ENCODE data around the gene EVPLL. TPM values are rescaled to one million over a fixed set of nuclear protein-coding genes. Genes with fewer than 3 reads are reported as not detected.

The EVPLL gene
- polyA plus RNA-seq, 1 of the 3 experiments (the other 2 are of a cell fraction): not detected

GRCh38 chr17:18364166-18364565 is 13.4 kb upstream of the EVPLL start (continued):
- TF ChIP-seq, protein P1, sequence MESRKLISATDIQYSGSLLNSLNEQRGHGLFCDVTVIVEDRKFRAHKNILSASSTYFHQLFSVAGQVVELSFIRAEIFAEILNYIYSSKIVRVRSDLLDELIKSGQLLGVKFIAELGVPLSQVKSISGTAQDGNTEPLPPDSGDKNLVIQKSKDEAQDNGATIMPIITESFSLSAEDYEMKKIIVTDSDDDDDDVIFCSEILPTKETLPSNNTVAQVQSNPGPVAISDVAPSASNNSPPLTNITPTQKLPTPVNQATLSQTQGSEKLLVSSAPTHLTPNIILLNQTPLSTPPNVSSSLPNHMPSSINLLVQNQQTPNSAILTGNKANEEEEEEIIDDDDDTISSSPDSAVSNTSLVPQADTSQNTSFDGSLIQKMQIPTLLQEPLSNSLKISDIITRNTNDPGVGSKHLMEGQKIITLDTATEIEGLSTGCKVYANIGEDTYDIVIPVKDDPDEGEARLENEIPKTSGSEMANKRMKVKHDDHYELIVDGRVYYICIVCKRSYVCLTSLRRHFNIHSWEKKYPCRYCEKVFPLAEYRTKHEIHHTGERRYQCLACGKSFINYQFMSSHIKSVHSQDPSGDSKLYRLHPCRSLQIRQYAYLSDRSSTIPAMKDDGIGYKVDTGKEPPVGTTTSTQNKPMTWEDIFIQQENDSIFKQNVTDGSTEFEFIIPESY (IDR thresholded peaks at IDR 0.05; ENCODE audit: borderline replicate concordance, low read depth): no peak
- no peak for TF ChIP-seq MAX (IDR thresholded peaks at IDR 0.05; ENCODE audit: low read depth)
- TF ChIP-seq FOXJ3 (CRISPR knock-in tag; IDR thresholded peaks at IDR 0.05): no peak
- no peak for TF ChIP-seq RCOR1 (IDR thresholded peaks at IDR 0.05; ENCODE audit: low read length)
- no peak for TF ChIP-seq ELF1 (IDR thresholded peaks at IDR 0.05)
- TF ChIP-seq MXI1 (IDR thresholded peaks at IDR 0.05; ENCODE audit: low read depth, low read length): no peak

- no peaks in the 10 kb centered on the region for H4K20me1 ChIP-seq (ENCODE audit: insufficient read depth)
- 48% methylated on average over 8 of the region's 8 CpGs for WGBS (ENCODE audit: low lambda C conversion rate)
- H3K4me3 ChIP-seq (ENCODE audit: low read depth in 2 of 2, low read length in 1 of 2): no peak overlapping the region
- no peak overlapping the region for H3K9ac ChIP-seq
- H3F3A ChIP-seq (replicated peaks; ENCODE audit: insufficient read depth): no peaks in the 10 kb centered on the region
- TF ChIP-seq RAD21 (IDR thresholded peaks at IDR 0.05; ENCODE audit: low read length) (no peak), RCOR1 (IDR thresholded peaks at IDR 0.05; ENCODE audit: low read length) (no peak)
- TF ChIP-seq, protein P2, sequence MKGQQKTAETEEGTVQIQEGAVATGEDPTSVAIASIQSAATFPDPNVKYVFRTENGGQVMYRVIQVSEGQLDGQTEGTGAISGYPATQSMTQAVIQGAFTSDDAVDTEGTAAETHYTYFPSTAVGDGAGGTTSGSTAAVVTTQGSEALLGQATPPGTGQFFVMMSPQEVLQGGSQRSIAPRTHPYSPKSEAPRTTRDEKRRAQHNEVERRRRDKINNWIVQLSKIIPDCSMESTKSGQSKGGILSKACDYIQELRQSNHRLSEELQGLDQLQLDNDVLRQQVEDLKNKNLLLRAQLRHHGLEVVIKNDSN (IDR thresholded peaks at IDR 0.05; ENCODE audit: borderline replicate concordance, low read depth): no peak
- no peaks in the 10 kb centered on the region for H3K36me3 ChIP-seq (replicated peaks in 1 of 2; ENCODE audit: control insufficient read depth in 1 of 2, insufficient read depth in 2 of 2, low read length in 1 of 2)
- no peak overlapping the region for H3K4me2 ChIP-seq
- H3K27ac ChIP-seq (ENCODE audit: low read depth in 2 of 2, low read length in 1 of 2): no peak overlapping the region
- H2AFZ ChIP-seq (ENCODE audit: low read depth): no peak overlapping the region
- DNase-seq: no peak
- no peaks in the 10 kb centered on the region for H3K27me3 ChIP-seq (ENCODE audit: insufficient read depth)
- no peaks in the 10 kb centered on the region for H3K79me2 ChIP-seq (ENCODE audit: insufficient read depth)
- H3K9me2 ChIP-seq: no peaks in the 10 kb centered on the region
- no peaks in the 10 kb centered on the region for H3K9me3 ChIP-seq
- POLR2A ChIA-PET: no interaction called here
- CTCF ChIA-PET: no interaction called here
- no peaks in the 10 kb centered on the region for H3K4me1 ChIP-seq (ENCODE audit: control insufficient read depth in 1 of 2, insufficient read depth in 2 of 2, low read depth in 1 of 2, low read length in 1 of 2)
Measured at GRCh38 chr17:18368946-18369345, 8.6 kb upstream of the EVPLL start.

DNA sequence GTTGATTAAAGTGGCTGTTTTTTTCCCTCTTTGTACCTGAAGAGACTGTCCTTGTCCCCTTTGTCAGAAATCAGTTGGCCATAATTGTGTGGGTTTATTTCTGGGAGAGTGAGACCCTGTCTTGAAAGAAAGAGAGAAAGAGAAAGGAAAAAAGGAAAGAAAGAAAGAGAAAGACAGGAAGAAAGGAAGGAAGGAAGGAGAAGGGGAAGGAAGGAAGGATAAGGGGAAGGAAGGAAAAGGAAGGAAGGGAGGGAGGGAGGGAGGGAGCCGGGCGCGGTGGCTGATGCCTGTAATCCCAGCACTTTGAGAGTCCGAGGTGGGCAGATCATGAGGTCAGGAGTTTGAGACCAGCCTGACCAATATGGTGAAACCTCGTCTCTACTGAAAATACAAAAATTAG is 6.8 kb upstream of the EVPLL start:
- Histone ChIP-seq H3K9ac (no peak overlapping the region), H3K27me3 (ENCODE audit: insufficient read depth) (no peaks in the 10 kb centered on the region), H2AFZ (ENCODE audit: low read depth) (no peak overlapping the region), H3K4me3 (ENCODE audit: low read depth in 2 of 2, low read length in 1 of 2) (no peak overlapping the region), H3K9me2 (no peaks in the 10 kb centered on the region), H4K20me1 (ENCODE audit: insufficient read depth) (no peaks in the 10 kb centered on the region), H3K36me3 (replicated peaks in 1 of 2; ENCODE audit: control insufficient read depth in 1 of 2, insufficient read depth in 2 of 2, low read length in 1 of 2) (no peaks in the 10 kb centered on the region), H3K79me2 (ENCODE audit: insufficient read depth) (no peaks in the 10 kb centered on the region), H3K9me3 (no peaks in the 10 kb centered on the region), H3K4me1 (ENCODE audit: control insufficient read depth in 1 of 2, insufficient read depth in 2 of 2, low read depth in 1 of 2, low read length in 1 of 2) (no peaks in the 10 kb centered on the region), H3K4me2 (no peak overlapping the region), H3F3A (replicated peaks; ENCODE audit: insufficient read depth) (no peaks in the 10 kb centered on the region), H3K27ac (ENCODE audit: low read depth in 2 of 2, low read length in 1 of 2) (no peak overlapping the region)
- CTCF ChIA-PET: no interaction called here
- POLR2A ChIA-PET: no interaction called here
- 82% methylated on average over 5 of the region's 5 CpGs for WGBS (ENCODE audit: low lambda C conversion rate)
- TF ChIP-seq JUND (IDR thresholded peaks at IDR 0.05): no peak
- TF ChIP-seq NFIC (IDR thresholded peaks at IDR 0.05; ENCODE audit: borderline replicate concordance): no peak
- no peak for TF ChIP-seq RCOR1 (IDR thresholded peaks at IDR 0.05; ENCODE audit: low read length)
- TF ChIP-seq, protein P1 (IDR thresholded peaks at IDR 0.05; ENCODE audit: borderline replicate concordance, low read depth): no peak
- TF ChIP-seq MEF2A (IDR thresholded peaks at IDR 0.05; ENCODE audit: borderline replicate concordance, low read depth): no peak
- TF ChIP-seq RXRA (IDR thresholded peaks at IDR 0.05; ENCODE audit: borderline replicate concordance, low read depth): no peak
- no peak for TF ChIP-seq POLR2AphosphoS5 (IDR thresholded peaks at IDR 0.05; ENCODE audit: low read depth, low read length)
- TF ChIP-seq NRF1 (IDR thresholded peaks at IDR 0.05; ENCODE audit: low read depth, low read length): no peak
- no peak for TF ChIP-seq GABPA (IDR thresholded peaks at IDR 0.05; ENCODE audit: low read depth)
- no peak for TF ChIP-seq EP300 (IDR thresholded peaks at IDR 0.05; ENCODE audit: borderline replicate concordance in 1 of 2, low read depth in 1 of 2, low read length in 1 of 2)
- TF ChIP-seq RAD21 (IDR thresholded peaks at IDR 0.05; ENCODE audit: low read length): no peak
- no peak for TF ChIP-seq FOXJ3 (CRISPR knock-in tag; IDR thresholded peaks at IDR 0.05)
- TF ChIP-seq, protein P3, sequence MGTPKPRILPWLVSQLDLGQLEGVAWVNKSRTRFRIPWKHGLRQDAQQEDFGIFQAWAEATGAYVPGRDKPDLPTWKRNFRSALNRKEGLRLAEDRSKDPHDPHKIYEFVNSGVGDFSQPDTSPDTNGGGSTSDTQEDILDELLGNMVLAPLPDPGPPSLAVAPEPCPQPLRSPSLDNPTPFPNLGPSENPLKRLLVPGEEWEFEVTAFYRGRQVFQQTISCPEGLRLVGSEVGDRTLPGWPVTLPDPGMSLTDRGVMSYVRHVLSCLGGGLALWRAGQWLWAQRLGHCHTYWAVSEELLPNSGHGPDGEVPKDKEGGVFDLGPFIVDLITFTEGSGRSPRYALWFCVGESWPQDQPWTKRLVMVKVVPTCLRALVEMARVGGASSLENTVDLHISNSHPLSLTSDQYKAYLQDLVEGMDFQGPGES (IDR thresholded peaks at IDR 0.05; ENCODE audit: low read depth, low read length): no peak
- DNase-seq: no peak
